Neuronal stem cell (in vitro differentiated cells): ENCODE data around the gene SMARCA2.

ENCODE experiments used
- DNase-seq: peaks from one replicate; pipeline ENCODE4 v3.0.0-alpha.2; 2013; ENCODE audit warnings: low spot score
- H2AFZ ChIP-seq: one replicate; pipeline ENCODE4 v1.6.1; 2013; ENCODE audit warnings: mild to moderate bottlenecking, low read length, inconsistent platforms
- H2AK5ac ChIP-seq: 2 replicates; pipeline ENCODE4 v1.6.1; 2013; ENCODE audit warnings: low read depth, mild to moderate bottlenecking, inconsistent platforms, low read length, moderate library complexity, mixed read lengths
- H2BK120ac ChIP-seq: 2 replicates; pipeline ENCODE4 v1.6.1; 2013; ENCODE audit warnings: low read depth, mild to moderate bottlenecking, inconsistent platforms, low read length, moderate library complexity, mixed read lengths
- H2BK12ac ChIP-seq: one replicate; pipeline ENCODE4 v1.6.1; 2013; ENCODE audit warnings: low read length, inconsistent platforms
- H2BK15ac ChIP-seq: 2 replicates; pipeline ENCODE4 v1.6.1; 2013; ENCODE audit warnings: mild to moderate bottlenecking, low read length, inconsistent platforms, mixed read lengths
- H2BK5ac ChIP-seq: one replicate; pipeline ENCODE4 v1.6.1; 2013; ENCODE audit warnings: inconsistent platforms, mild to moderate bottlenecking, low read length, moderate library complexity
- H3K14ac ChIP-seq: one replicate; pipeline ENCODE4 v1.6.1; 2013; ENCODE audit warnings: low read length, inconsistent platforms
- H3K18ac ChIP-seq: 2 replicates; pipeline ENCODE4 v1.6.1; 2013; ENCODE audit warnings: low read length, inconsistent platforms
- H3K23ac ChIP-seq: 2 replicates; pipeline ENCODE4 v1.6.1; 2013; ENCODE audit warnings: low read depth, mild to moderate bottlenecking, mixed read lengths, low read length, inconsistent platforms; ENCODE audit not compliant: poor library complexity
- H3K27ac ChIP-seq: replicated peaks from 3 replicates; pipeline ENCODE4 v1.5.1; 2013; ENCODE audit warnings: low read length, inconsistent platforms
- H3K27me3 ChIP-seq, 3 experiments: 2 replicates each; pipeline ENCODE4 v1.6.1; 2013; ENCODE audit warnings: low read length in 3 of 3, mild to moderate bottlenecking in 2 of 3, inconsistent platforms in 1 of 3, low read depth in 1 of 3, mixed read lengths in 1 of 3, moderate library complexity in 1 of 3; ENCODE audit not compliant: control insufficient read depth in 3 of 3, insufficient read depth in 3 of 3
- H3K36me3 ChIP-seq, 2 donors: replicated peaks in 1 of 2; 2 replicates each; pipeline ENCODE4 v1.6.1; 2013; ENCODE audit warnings: low read length in 2 of 2; ENCODE audit not compliant: control insufficient read depth in 2 of 2, insufficient read depth in 2 of 2
- H3K4ac ChIP-seq: 2 replicates; pipeline ENCODE4 v1.6.1; 2013; ENCODE audit warnings: inconsistent platforms, mild to moderate bottlenecking, low read length, moderate library complexity
- H3K4me1 ChIP-seq, 2 donors: 1 replicate in 1 of 2; 2 replicates in 1 of 2; pipeline ENCODE4 v1.6.1; 2013; ENCODE audit warnings: low read length in 2 of 2, low read depth in 1 of 2; ENCODE audit not compliant: control insufficient read depth in 2 of 2, insufficient read depth in 1 of 2
- H3K4me2 ChIP-seq: one replicate; pipeline ENCODE4 v1.6.1; 2013; ENCODE audit warnings: mild to moderate bottlenecking, low read length, inconsistent platforms; ENCODE audit not compliant: insufficient read depth, poor library complexity, severe bottlenecking
- H3K4me3 ChIP-seq, 2 donors: 2 replicates each; pipeline ENCODE4 v1.5.1; 2013; ENCODE audit warnings: low read length in 2 of 2, mild to moderate bottlenecking in 2 of 2, inconsistent platforms in 1 of 2, moderate library complexity in 1 of 2
- H3K79me1 ChIP-seq: one replicate; pipeline ENCODE4 v1.6.1; 2013; ENCODE audit warnings: low read depth, mild to moderate bottlenecking, inconsistent platforms, low read length, moderate library complexity
- H3K9ac ChIP-seq: one replicate; pipeline ENCODE4 v1.6.1; 2013; ENCODE audit warnings: mild to moderate bottlenecking, low read depth, low read length, inconsistent platforms; ENCODE audit not compliant: poor library complexity
- H3K9me3 ChIP-seq, 2 donors: replicated peaks in 1 of 2; 2 replicates each; pipeline versions ENCODE3 to v1.6.1; 2013; ENCODE audit warnings: low read length in 2 of 2, mild to moderate bottlenecking in 2 of 2, inconsistent platforms in 1 of 2, low read depth in 1 of 2, mixed read lengths in 1 of 2, moderate library complexity in 1 of 2; ENCODE audit not compliant: control insufficient read depth in 2 of 2, insufficient read depth in 1 of 2
- H4K8ac ChIP-seq: one replicate; pipeline ENCODE4 v1.6.1; 2013; ENCODE audit warnings: low read depth, mild to moderate bottlenecking, inconsistent platforms, low read length, moderate library complexity
- H4K91ac ChIP-seq: one replicate; pipeline ENCODE4 v1.6.1; 2013; ENCODE audit warnings: low read length, low read depth, mild to moderate bottlenecking, inconsistent platforms; ENCODE audit not compliant: poor library complexity
- WGBS, 2 donors: extraction: QIAGEN DNeasy Blood & Tissue Kit; methylation state at CpG; one replicate each; pipeline ENCODE4 v1.1.7; 2013; ENCODE audit warnings: missing lambda C conversion rate in 2 of 2, mixed read lengths in 1 of 2; ENCODE audit not compliant: insufficient read length in 2 of 2, insufficient replicate concordance in 1 of 2; ENCODE audit errors: extremely low coverage in 2 of 2; 5-methylcytosine and 5-hydroxymethylcytosine counted together

Gene SMARCA2

GRCh38 chr9:1998111-1998510 is 17.0 kb upstream of the SMARCA2 start:
- Histone ChIP-seq H3K9me3 (no peaks in the 10 kb centered on the region), H3K79me1 (no peaks in the 10 kb centered on the region), H3K4me3 (no peak overlapping the region), H3K4me2 (no peak overlapping the region), H2AFZ (no peak overlapping the region), H4K8ac (no peak overlapping the region), H2BK15ac (no peak overlapping the region), H2BK120ac (no peak overlapping the region), H3K4ac (no peak overlapping the region), H3K4me1 (peaks cover 0 to 12% of the 10 kb centered on the region in 2 donors), H2BK5ac (no peak overlapping the region), H3K9ac (no peak overlapping the region), H3K27me3 (peaks cover 0 to 7% (median 0%) of the 10 kb centered on the region in 3 experiments), H3K27ac (peak overlapping the region; percentile 13), H3K36me3 (no peaks in the 10 kb centered on the region), H2BK12ac (no peak overlapping the region), H3K14ac (no peak overlapping the region), H4K91ac (no peak overlapping the region), H3K18ac (peak overlapping the region; percentile 4), H2AK5ac (no peak overlapping the region), H3K23ac (no peak overlapping the region)
- WGBS, 2 donors = no CpG with 5 or more reads among the region's 2 CpGs
- DNase-seq = no peak

- Histone ChIP-seq H3K27me3 (peaks cover 0 to 14% (median 0%) of the 10 kb centered on the region in 3 experiments), H4K91ac (no peak overlapping the region), H3K4me1 (peaks cover 0 to 12% of the 10 kb centered on the region in 2 donors), H3K36me3 (no peaks in the 10 kb centered on the region), H3K4ac (no peak overlapping the region), H2BK120ac (no peak overlapping the region), H3K9me3 (no peaks in the 10 kb centered on the region), H4K8ac (no peak overlapping the region), H2BK15ac (no peak overlapping the region), H3K18ac (no peak overlapping the region), H3K9ac (no peak overlapping the region), H3K4me3 (no peak overlapping the region), H3K27ac (no peak overlapping the region), H2BK5ac (no peak overlapping the region), H2AFZ (no peak overlapping the region), H3K4me2 (no peak overlapping the region), H3K14ac (no peak overlapping the region), H2AK5ac (no peak overlapping the region), H3K23ac (no peak overlapping the region), H3K79me1 (no peaks in the 10 kb centered on the region), H2BK12ac (no peak overlapping the region)
- no peak for DNase-seq
- WGBS, 2 donors = 100% methylated on average over 1 of the region's 3 CpGs; no CpG with 5 or more reads in 1 of the 2 donors
Measured at GRCh38 chr9:2000314-2000713, 14.8 kb upstream of the SMARCA2 start.

GRCh38 chr9:2008372-2008771 is 6.8 kb upstream of the SMARCA2 start:
- H3K4me1 ChIP-seq = no peaks in the 10 kb centered on the region
- H4K91ac ChIP-seq = no peak overlapping the region
- no CpG with 5 or more reads among the region's 2 CpGs for WGBS, 2 donors
- no peak overlapping the region for H2BK5ac ChIP-seq
- no peak overlapping the region for H2BK120ac ChIP-seq
- H3K27me3 ChIP-seq = peaks cover 0 to 31% (median under 1%) of the 10 kb centered on the region in 3 experiments
- H2BK15ac ChIP-seq = no peak overlapping the region
- no peaks in the 10 kb centered on the region for H3K9me3 ChIP-seq
- H2BK12ac ChIP-seq = no peak overlapping the region
- H3K4me2 ChIP-seq = no peak overlapping the region
- H2AK5ac ChIP-seq = no peak overlapping the region
- H3K4me3 ChIP-seq = no peak overlapping the region
- no peak overlapping the region for H3K18ac ChIP-seq
- no peak overlapping the region for H3K23ac ChIP-seq
- no peak for DNase-seq
- no peak overlapping the region for H3K9ac ChIP-seq
- no peak overlapping the region for H3K4ac ChIP-seq
- H4K8ac ChIP-seq = no peak overlapping the region
- H3K27ac ChIP-seq = no peak overlapping the region
- no peak overlapping the region for H3K14ac ChIP-seq
- H3K36me3 ChIP-seq = no peaks in the 10 kb centered on the region
- H3K79me1 ChIP-seq = no peaks in the 10 kb centered on the region
- H2AFZ ChIP-seq = no peak overlapping the region

GRCh38 chr9:2012347-2012746 is 2.8 kb upstream of the SMARCA2 start:
- no peaks in the 10 kb centered on the region for H3K79me1 ChIP-seq
- no peak overlapping the region for H2BK120ac ChIP-seq
- H3K27ac ChIP-seq = no peak overlapping the region
- no peak overlapping the region for H3K9ac ChIP-seq
- no peak overlapping the region for H3K4me3 ChIP-seq
- no peak overlapping the region for H3K14ac ChIP-seq
- no peak overlapping the region for H2AK5ac ChIP-seq
- H3K36me3 ChIP-seq = no peaks in the 10 kb centered on the region
- H2BK12ac ChIP-seq = no peak overlapping the region
- no peak overlapping the region for H2BK15ac ChIP-seq
- H3K4ac ChIP-seq = no peak overlapping the region
- no peak overlapping the region for H4K91ac ChIP-seq
- H4K8ac ChIP-seq = no peak overlapping the region
- no peak overlapping the region for H2BK5ac ChIP-seq
- no peak overlapping the region for H2AFZ ChIP-seq
- peaks cover 3 to 58% (median 27%) of the 10 kb centered on the region in 3 experiments for H3K27me3 ChIP-seq
- no peak overlapping the region for H3K4me2 ChIP-seq
- H3K18ac ChIP-seq = no peak overlapping the region
- H3K23ac ChIP-seq = no peak overlapping the region
- no peaks in the 10 kb centered on the region for H3K9me3 ChIP-seq
- peaks cover 0 to 10% of the 10 kb centered on the region in 2 donors for H3K4me1 ChIP-seq
- no peak for DNase-seq
- WGBS, 2 donors = 100% methylated on average over 1 of the region's 4 CpGs; no CpG with 5 or more reads in 1 of the 2 donors
